Psoas muscle (tissue), 8 donors: ENCODE results near the gene CACNA1A. TPM values are rescaled to one million over a fixed set of nuclear protein-coding genes. Genes with fewer than 3 reads are reported as not detected.

ENCODE experiments used
- ATAC-seq, 4 donors: fragments of 200-7000 bp; cut with Tn5 transposase; one replicate each; pipeline ENCODE4 v1.9.1; 2020; ENCODE audit warnings: moderate library complexity in 3 of 4, mild to moderate bottlenecking in 2 of 4
- DNase-seq, 2 donors: peaks; one replicate each; pipeline ENCODE4 v3.0.0-alpha.2; 2020
- H3K27ac ChIP-seq: fragments of 200-600 bp; one replicate; pipeline ENCODE4 v1.8.0; 2022
- H3K27me3 ChIP-seq, 3 donors: fragments of 200-600 bp in 1 of 3; one replicate each; pipeline versions ENCODE4 v1.6.1 to v1.8.0; 2013 to 2022; ENCODE audit warnings: low read length in 2 of 3, mild to moderate bottlenecking in 2 of 3, moderate library complexity in 1 of 3; ENCODE audit not compliant: insufficient read depth in 3 of 3
- H3K36me3 ChIP-seq, 2 donors: fragments of 200-600 bp in 1 of 2; one replicate each; pipeline versions ENCODE4 v1.6.1 to v1.8.0; 2013 to 2022; ENCODE audit warnings: low read depth in 1 of 2, mild to moderate bottlenecking in 1 of 2, moderate library complexity in 1 of 2; ENCODE audit not compliant: insufficient read depth in 1 of 2
- H3K4me1 ChIP-seq: fragments of 200-600 bp; one replicate; pipeline ENCODE4 v1.8.0; 2022
- H3K4me3 ChIP-seq: fragments of 200-600 bp; one replicate; pipeline ENCODE4 v1.8.0; 2022; ENCODE audit warnings: mild to moderate bottlenecking
- H3K9me3 ChIP-seq: fragments of 200-600 bp; one replicate; pipeline ENCODE4 v1.8.0; 2022
- WGBS, 3 donors: extraction: QIAGEN DNeasy Blood & Tissue Kit; methylation state at CpG; one replicate each; pipeline versions ENCODE4 v1.1.6 to v1.1.7; 2013; 5-methylcytosine and 5-hydroxymethylcytosine counted together
- intact Hi-C, 2 donors: fragments of 100-400 bp; cut with DNase I; formaldehyde crosslinking; loops; one replicate each; pipeline versions ENCODE4 v1.11.0 to v1.14.2; 2022
- polyA plus RNA-seq, 3 donors: library from polyadenylated mRNA; stranded (reverse); fragments of 200-250 nt; gene quantifications; one replicate each; pipeline ENCODE4 v1.2.3, GENCODE V29; 2013
- total RNA-seq, 4 donors: library from RNA; stranded (reverse); fragmentation: NEBNext Ultra II Directional in 2 of 4; extraction: Animal tissue kit (Norgen Biotek cat#: 25700) in 2 of 4; gene quantifications; one replicate each; pipeline versions ENCODE4 v1.2.1 to v1.2.4, GENCODE V29; 2021 to 2023
- TF ChIP-seq, protein P1 (sequence below): fragments of 200-600 bp; IDR thresholded peaks from one replicate; pipeline ENCODE4 v1.8.0; 2022; ENCODE audit warnings: antibody characterized with exemption
- donor health status: healthy with polysubstance abuse.
- donor health status: DM: no; HTN: no; CAD: no; lungs with moderate emphysema.
- donor health status: Bipolar disorder and iron deficiency.
- donor health status: healthy.
- donor health status: DM: yes; HTN: yes; CAD: no.
- donor health status: DM: no; HTN: no; CAD: no.
- donor health status: DM: no; HTN: no; CAD: no.
- donor health status: DM: yes; HTN: yes; CAD: no.

Gene CACNA1A
- total and polyA plus RNA-seq, 7 donors, result 0.14 to 0.60 (median 0.36) TPM

DNA sequence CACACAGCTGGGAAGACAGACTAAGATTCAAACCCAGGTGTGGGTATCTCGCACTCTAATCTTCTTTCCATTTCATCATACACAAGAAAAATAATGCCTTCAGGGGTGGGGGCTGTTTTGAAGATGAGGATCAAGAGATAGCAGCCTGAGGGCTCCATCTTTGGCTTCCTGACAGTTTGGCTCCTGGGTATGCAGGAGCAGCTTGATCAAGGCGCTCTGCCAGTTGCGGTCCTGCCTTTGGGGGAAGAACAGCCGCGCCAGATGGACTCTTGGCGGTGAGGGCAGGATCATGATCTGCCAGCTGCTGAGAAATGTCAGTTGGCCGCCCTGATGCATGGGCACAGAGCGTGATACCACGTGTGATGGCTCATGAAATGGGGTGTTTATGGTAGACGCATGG lies 236.9 kb downstream of the CACNA1A start:
- H3K4me1 ChIP-seq, result no peaks in the 10 kb centered on the region
- no peak overlapping the region for H3K4me3 ChIP-seq
- ATAC-seq (no peak), DNase-seq (no peak)
- intact Hi-C loops, result no loop called here
- no peaks in the 10 kb centered on the region for H3K9me3 ChIP-seq
- no peak overlapping the region for H3K27ac ChIP-seq
- H3K36me3 ChIP-seq, result no peaks in the 10 kb centered on the region
- 39 to 50% (median 45%) methylated on average over 10 of the region's 10 CpGs for WGBS, 3 donors
- TF ChIP-seq, protein P1, sequence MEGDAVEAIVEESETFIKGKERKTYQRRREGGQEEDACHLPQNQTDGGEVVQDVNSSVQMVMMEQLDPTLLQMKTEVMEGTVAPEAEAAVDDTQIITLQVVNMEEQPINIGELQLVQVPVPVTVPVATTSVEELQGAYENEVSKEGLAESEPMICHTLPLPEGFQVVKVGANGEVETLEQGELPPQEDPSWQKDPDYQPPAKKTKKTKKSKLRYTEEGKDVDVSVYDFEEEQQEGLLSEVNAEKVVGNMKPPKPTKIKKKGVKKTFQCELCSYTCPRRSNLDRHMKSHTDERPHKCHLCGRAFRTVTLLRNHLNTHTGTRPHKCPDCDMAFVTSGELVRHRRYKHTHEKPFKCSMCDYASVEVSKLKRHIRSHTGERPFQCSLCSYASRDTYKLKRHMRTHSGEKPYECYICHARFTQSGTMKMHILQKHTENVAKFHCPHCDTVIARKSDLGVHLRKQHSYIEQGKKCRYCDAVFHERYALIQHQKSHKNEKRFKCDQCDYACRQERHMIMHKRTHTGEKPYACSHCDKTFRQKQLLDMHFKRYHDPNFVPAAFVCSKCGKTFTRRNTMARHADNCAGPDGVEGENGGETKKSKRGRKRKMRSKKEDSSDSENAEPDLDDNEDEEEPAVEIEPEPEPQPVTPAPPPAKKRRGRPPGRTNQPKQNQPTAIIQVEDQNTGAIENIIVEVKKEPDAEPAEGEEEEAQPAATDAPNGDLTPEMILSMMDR, result no peak
- peaks cover 0 to 5% (median 0%) of the 10 kb centered on the region in 3 donors for H3K27me3 ChIP-seq

GRCh38 chr19:13267889-13268288 lies 238.4 kb downstream of the CACNA1A start:
- TF ChIP-seq, protein P1, result no peak
- Histone ChIP-seq H3K27ac (no peak overlapping the region), H3K9me3 (no peaks in the 10 kb centered on the region), H3K4me3 (no peak overlapping the region), H3K36me3 (no peaks in the 10 kb centered on the region), H3K4me1 (no peaks in the 10 kb centered on the region), H3K27me3 (peaks cover 0 to 5% (median 0%) of the 10 kb centered on the region in 3 donors)
- intact Hi-C loops, result no loop called here
- WGBS, 3 donors, result 75 to 78% (median 75%) methylated on average over 4 of the region's 4 CpGs
- DNase-seq (no peak), ATAC-seq (no peak)

- 82 to 87% (median 83%) methylated on average over 14 to 15 of the region's 15 CpGs for WGBS, 3 donors
- Histone ChIP-seq H3K9me3 (no peaks in the 10 kb centered on the region), H3K27me3 (peaks cover 0 to 5% (median 0%) of the 10 kb centered on the region in 3 donors), H3K4me1 (peaks cover 2% of the 10 kb centered on the region), H3K4me3 (no peak overlapping the region), H3K27ac (no peak overlapping the region), H3K36me3 (no peaks in the 10 kb centered on the region)
- DNase-seq (no peak), ATAC-seq (no peak)
- intact Hi-C loops, result no loop called here
- TF ChIP-seq, protein P1, result no peak
Observed at GRCh38 chr19:13267131-13267530, 239.1 kb downstream of the CACNA1A start.

GRCh38 chr19:13262450-13262849 lies 243.8 kb downstream of the CACNA1A start:
- H3K9me3 ChIP-seq, result no peaks in the 10 kb centered on the region
- H3K4me3 ChIP-seq, result no peak overlapping the region
- TF ChIP-seq, protein P1, result peak; percentile 60
- intact Hi-C loops, result loop anchor here (2.0 to 5.0 kb wide), 4 partner anchors 68 to 300 kb away; no protein-coding TSS in a partner anchor
- ATAC-seq (peak; percentile 41 to 74 (median 52)), DNase-seq (no peak)
- peaks cover 9% of the 10 kb centered on the region for H3K4me1 ChIP-seq
- peaks cover 0 to under 1% (median 0%) of the 10 kb centered on the region in 3 donors for H3K27me3 ChIP-seq
- H3K27ac ChIP-seq, result no peak overlapping the region
- no peaks in the 10 kb centered on the region for H3K36me3 ChIP-seq
- WGBS, 3 donors, result 55 to 58% (median 56%) methylated on average over 8 of the region's 8 CpGs
